DND-41 (cell line): Measurements from ENCODE around the gene ENTPD5.

Source experiments
- EZH2 ChIP-seq: IDR thresholded peaks from 3 replicates; pipeline ENCODE4 v1.6.1; 2012; ENCODE audit warnings: borderline replicate concordance, low read depth, mild to moderate bottlenecking, moderate library complexity, low read length, inconsistent platforms; ENCODE audit not compliant: severe bottlenecking
- TF ChIP-seq, protein P1 (sequence below): IDR thresholded peaks from 2 replicates; pipeline ENCODE4 v1.5.1; 2012; ENCODE audit warnings: borderline replicate concordance, low read length, moderate library complexity, mild to moderate bottlenecking; ENCODE audit not compliant: poor library complexity, severe bottlenecking; ENCODE audit errors: extremely low read depth

DNA sequence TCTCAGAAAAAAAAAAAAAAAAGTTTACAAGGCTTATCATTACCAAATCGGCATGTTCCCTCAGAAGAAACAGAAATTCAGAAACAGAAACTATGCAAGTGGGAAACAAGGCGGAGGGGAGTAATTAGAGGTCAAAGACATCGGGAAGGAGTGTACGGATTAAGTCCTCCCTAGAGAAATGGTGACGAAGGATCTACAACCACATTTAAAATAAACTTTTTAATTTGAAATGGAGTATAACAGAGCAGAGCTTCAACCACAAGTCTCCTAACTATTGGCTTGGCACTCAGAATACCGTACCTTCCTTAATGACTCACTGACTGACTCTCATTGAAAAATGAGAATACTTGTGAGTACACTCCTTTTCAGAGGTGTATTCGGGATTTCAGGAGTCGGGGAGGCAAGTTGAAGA is 908 bp downstream of the ENTPD5 start:
- TF ChIP-seq, protein P1, sequence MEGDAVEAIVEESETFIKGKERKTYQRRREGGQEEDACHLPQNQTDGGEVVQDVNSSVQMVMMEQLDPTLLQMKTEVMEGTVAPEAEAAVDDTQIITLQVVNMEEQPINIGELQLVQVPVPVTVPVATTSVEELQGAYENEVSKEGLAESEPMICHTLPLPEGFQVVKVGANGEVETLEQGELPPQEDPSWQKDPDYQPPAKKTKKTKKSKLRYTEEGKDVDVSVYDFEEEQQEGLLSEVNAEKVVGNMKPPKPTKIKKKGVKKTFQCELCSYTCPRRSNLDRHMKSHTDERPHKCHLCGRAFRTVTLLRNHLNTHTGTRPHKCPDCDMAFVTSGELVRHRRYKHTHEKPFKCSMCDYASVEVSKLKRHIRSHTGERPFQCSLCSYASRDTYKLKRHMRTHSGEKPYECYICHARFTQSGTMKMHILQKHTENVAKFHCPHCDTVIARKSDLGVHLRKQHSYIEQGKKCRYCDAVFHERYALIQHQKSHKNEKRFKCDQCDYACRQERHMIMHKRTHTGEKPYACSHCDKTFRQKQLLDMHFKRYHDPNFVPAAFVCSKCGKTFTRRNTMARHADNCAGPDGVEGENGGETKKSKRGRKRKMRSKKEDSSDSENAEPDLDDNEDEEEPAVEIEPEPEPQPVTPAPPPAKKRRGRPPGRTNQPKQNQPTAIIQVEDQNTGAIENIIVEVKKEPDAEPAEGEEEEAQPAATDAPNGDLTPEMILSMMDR, result no peak
- no peak for TF ChIP-seq EZH2
